GM18951 (cell line): ENCODE results near the gene NSD2.

Source experiments
- POLR2A ChIP-seq: IDR thresholded peaks from 4 replicates; pipeline ENCODE4 v1.6.1; 2011; ENCODE audit warnings: mild to moderate bottlenecking; ENCODE audit not compliant: insufficient read length, insufficient read depth; ENCODE audit errors: extremely low read depth
- in situ Hi-C: fragments of 300-500 bp; cut with MboI; formaldehyde crosslinking; loops from one replicate; pipeline ENCODE4 v1.12.0; 2022; ENCODE audit warnings: low sequenced_read_pairs, mixed read lengths, inconsistent platforms; ENCODE audit not compliant: unreplicated experiment

The NSD2 gene

DNA sequence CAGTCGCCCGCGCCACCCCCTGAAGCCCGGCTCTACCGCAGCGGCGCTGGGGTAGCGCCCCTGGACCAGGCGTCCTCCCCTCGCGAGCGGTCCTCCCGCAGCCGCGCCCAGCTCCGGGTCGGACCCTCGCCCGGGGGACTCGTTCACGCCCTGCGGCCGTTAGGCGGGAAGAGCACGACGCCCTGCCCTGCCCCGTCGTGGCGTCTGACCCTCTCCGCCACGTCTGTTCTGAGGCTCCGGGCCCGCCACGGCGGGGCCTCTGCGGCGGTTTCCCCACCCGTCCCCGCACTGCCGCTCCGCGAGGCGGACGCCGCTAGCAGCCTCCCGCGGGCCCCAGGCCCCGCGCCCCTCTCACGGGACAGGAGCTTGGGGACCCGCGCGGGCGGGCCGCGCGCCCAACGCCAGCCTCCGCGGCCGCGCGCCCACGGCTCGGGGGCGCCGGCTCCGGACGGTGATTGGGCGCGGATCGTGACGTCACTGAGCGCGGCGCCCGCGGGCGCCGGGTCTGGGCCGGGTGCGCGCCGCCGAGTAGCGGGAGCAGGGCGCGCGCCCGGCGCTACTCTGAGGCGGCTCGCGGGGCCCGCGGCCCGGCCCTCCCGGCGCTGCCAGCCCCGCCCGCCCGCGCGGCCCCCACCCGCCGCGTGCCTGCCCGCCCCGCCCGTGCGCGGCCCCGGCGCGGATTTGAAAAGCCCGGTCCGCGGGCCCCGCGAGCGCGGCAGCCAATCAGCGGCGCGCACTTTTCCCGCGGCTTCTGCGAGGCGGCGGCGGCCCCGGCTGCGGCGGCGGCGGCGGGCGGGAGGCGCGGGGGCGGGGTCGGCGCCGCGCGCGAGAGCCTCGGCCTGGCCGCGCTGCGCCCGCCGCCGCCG is at the start of gene NSD2:
TSS of gene NSD2 (plus strand) at position 816 of the 866 bp plus-strand sequence. CDS start 29,262 bp downstream, outside the sequence.
- in situ Hi-C loops, result no loop called here
- peak; percentile 90 for TF ChIP-seq POLR2A

GRCh38 chr4:1821679-1822567 is 49.3 kb upstream of the NSD2 start:
- no peak for TF ChIP-seq POLR2A
- in situ Hi-C loops, result no loop called here

DNA sequence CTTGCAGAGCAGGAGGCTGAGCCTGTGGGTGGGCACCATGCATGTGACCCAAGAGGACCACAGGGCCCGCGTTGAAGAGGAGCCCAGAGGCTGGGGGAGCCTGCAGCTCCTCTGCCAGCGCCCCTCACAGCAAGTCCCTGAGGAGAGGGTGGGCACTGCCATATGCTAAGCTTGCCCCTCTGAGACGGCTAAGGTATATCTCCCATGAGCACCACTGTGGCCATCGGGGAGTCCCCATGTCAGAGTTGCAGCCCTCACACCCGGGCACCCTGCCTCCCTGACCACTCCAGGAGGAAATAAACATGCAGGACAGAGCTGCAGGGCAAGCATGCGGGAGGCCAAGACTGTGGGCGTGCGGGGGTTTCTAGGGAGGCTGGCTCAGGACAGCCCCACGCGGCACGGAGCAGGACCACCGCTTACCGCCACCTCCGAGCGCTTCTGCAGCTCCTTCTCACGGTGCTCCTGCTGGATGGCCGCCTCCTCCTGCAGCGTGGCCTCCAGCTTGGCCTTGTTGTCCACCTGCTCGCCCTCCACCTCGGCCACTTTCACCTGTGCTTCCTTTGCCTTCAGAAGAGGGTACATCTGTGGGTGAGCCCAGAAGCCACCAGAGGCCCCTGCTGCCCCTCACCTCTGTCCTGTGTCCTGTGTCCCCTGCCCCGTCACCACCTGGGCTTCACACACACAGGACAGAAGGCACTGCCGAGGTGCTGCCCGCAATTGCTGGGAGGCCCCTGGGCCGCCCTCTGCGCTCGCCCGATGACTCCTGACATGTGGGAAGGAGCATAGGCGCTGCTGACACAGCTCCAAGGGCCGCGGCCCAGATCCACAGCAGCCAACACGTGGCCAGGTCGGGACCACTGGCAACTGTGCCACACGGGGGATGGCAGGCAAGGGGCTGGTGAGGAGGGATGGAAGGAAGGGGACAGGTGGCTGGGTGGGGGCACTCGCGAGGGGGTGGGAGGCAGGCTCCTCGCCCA is 48.3 kb upstream of the NSD2 start:
- in situ Hi-C loops, result no loop called here
- TF ChIP-seq POLR2A, result no peak

- in situ Hi-C loops, result no loop called here
- no peak for TF ChIP-seq POLR2A
These were observed 47.7 kb upstream of the NSD2 start for GRCh38 chr4:1823545-1823932.

DNA sequence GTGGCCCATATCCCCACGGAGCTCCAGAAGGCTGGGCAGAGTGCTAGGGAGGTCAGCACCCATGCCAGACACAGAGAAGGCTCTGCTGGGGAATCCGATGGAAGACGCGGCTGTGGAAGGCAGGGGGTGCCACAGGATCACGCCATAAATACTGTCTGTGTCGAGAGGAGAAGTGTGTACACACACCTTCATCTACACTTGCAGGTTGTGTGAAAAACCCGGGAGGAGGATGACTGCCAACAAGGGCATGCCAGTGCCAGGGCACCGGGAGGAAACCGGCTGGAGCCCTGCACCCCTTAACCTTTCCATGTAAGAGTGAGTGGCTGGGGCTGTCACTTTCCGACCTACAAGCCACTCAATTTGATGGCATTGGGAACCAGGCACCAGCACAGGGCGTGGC is 46.4 kb upstream of the NSD2 start:
- in situ Hi-C loops, result no loop called here
- no peak for TF ChIP-seq POLR2A

GRCh38 chr4:1825326-1825725 is 45.9 kb upstream of the NSD2 start:
- in situ Hi-C loops, result no loop called here

GRCh38 chr4:1826531-1827350 is 44.5 kb upstream of the NSD2 start:
- in situ Hi-C loops, result no loop called here
- TF ChIP-seq POLR2A, result no peak

More at GRCh38 chr4:1825326-1825725, 45.9 kb upstream of the NSD2 start:
- TF ChIP-seq POLR2A, result no peak

DNA sequence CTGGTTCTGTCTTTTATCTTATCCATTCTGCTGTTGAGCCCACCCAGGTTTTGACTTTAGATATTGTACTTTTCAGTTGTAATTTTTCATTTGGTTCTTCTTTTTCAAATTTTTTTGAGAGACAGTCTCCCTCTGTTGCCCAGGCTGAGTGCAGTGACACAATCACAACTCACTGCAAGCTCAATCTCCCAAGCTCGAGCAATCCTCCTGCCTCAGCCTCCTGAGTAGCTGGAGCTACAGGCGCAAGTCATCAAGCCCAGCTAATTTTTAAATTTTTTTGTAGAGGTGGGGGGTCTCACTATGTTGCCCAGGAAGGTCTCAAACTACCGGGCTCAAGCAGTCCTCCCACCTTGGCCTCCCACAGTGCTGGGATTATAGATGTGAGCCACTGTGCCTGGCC is 41.0 kb upstream of the NSD2 start:
- TF ChIP-seq POLR2A, result no peak
- in situ Hi-C loops, result no loop called here

- TF ChIP-seq POLR2A, result no peak
- in situ Hi-C loops, result no loop called here
These were observed 40.5 kb upstream of the NSD2 start for GRCh38 chr4:1830642-1831228.

DNA sequence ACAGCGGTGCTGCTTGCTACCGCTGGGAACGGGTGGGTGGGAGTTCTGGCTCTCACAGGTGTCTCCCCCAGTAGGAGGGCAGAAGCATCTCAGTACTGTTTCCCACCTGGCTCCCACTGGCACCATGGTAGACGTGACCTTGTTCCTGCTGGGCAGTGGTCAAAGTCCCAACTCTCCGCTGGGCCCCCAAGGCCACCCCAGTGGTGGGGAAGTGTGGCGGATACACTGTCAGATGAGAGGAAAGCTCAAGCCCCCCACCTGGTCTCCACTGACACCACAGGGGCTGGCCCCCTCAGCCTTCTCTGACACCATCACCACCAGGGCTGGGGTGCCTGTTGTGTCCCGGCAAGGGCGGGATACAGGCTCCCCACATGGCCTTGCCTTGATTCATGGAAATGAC is 39.9 kb upstream of the NSD2 start:
- no peak for TF ChIP-seq POLR2A
- in situ Hi-C loops, result no loop called here

GRCh38 chr4:1832690-1833089 is 38.5 kb upstream of the NSD2 start:
- TF ChIP-seq POLR2A, result no peak
- in situ Hi-C loops, result no loop called here
